ENCODE measurements around the gene TMEM272.

Gene TMEM272

GRCh38 chr13:51785712-51786424, 59.1 kb downstream of the TMEM272 start:
- no peak overlapping the region for H3K27ac ChIP-seq (replicated peaks)
- no peak overlapping the region for H3K4me3 ChIP-seq (replicated peaks; ENCODE audit: insufficient read depth, low read length)
- TF ChIP-seq POLR2AphosphoS5 (IDR thresholded peaks at IDR 0.05; ENCODE audit: low read depth) = no peak
- TF ChIP-seq SPI1 (IDR thresholded peaks at IDR 0.05; ENCODE audit: borderline replicate concordance, low read depth) = no peak
- no peak for TF ChIP-seq CTCF (IDR thresholded peaks at IDR 0.05; ENCODE audit: insufficient read depth, low read length)
- TF ChIP-seq GABPA (IDR thresholded peaks at IDR 0.05; ENCODE audit: low read depth) = no peak
- no peak for TF ChIP-seq REST (IDR thresholded peaks at IDR 0.05; ENCODE audit: insufficient replicate concordance, low read depth)
- no peak for DNase-seq (ENCODE audit: low read depth in 1 of 2, low spot score in 1 of 2)
- H3K27me3 ChIP-seq (ENCODE audit: insufficient read depth, poor library complexity, severe bottlenecking) = no peaks in the 10 kb centered on the region

- no peak for DNase-seq (ENCODE audit: low read depth in 1 of 2, low spot score in 1 of 2)
These were observed 60.9 kb downstream of the TMEM272 start for GRCh38 chr13:51784097-51784496.

More at GRCh38 chr13:51784097-51784496, 60.9 kb downstream of the TMEM272 start:
- H3K27me3 ChIP-seq (ENCODE audit: insufficient read depth, poor library complexity, severe bottlenecking) = no peaks in the 10 kb centered on the region
- H3K27ac ChIP-seq (replicated peaks) = no peak overlapping the region
- no peak overlapping the region for H3K4me3 ChIP-seq (replicated peaks; ENCODE audit: insufficient read depth, low read length)
- TF ChIP-seq SPI1 (IDR thresholded peaks at IDR 0.05; ENCODE audit: borderline replicate concordance, low read depth) (no peak), GABPA (IDR thresholded peaks at IDR 0.05; ENCODE audit: low read depth) (no peak), REST (IDR thresholded peaks at IDR 0.05; ENCODE audit: insufficient replicate concordance, low read depth) (no peak), CTCF (IDR thresholded peaks at IDR 0.05; ENCODE audit: insufficient read depth, low read length) (no peak), POLR2AphosphoS5 (IDR thresholded peaks at IDR 0.05; ENCODE audit: low read depth) (no peak)

All from HL-60 (cell line).